ENCODE measurements around the gene MX2. TPM values are rescaled to one million over a fixed set of nuclear protein-coding genes. Genes with fewer than 3 reads are reported as not detected.

Gene MX2
- total and polyA plus RNA-seq, 12 donors: 0.44 to 31.3 (median 4.8) TPM

DNA sequence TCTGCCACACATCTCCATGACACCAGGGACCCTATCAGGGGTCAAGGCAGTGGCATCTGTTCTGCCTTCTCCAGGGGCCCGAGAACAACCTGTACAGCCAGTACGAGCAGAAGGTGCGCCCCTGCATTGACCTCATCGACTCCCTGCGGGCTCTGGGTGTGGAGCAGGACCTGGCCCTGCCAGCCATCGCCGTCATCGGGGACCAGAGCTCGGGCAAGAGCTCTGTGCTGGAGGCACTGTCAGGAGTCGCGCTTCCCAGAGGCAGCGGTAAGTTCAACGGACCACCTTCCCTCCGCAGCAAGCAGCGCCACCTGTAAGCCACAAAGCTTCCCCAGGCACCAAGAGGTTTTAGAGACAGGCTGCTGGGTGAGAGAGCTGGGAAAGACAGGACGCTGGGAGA lies 15.9 kb downstream of the MX2 start:
- intact Hi-C loops (cut with DNase I): no loop called here
- Histone ChIP-seq H3K36me3 (replicated peaks in 1 of 2) (no peaks in the 10 kb centered on the region), H3K4me1 (replicated peaks in 1 of 2) (no peaks in the 10 kb centered on the region), H3K27me3 (no peaks in the 10 kb centered on the region), H3K27ac (no peak overlapping the region), H3K9me3 (replicated peaks in 1 of 3) (no peaks in the 10 kb centered on the region), H3K4me3 (no peak overlapping the region)
- TF ChIP-seq, protein P1, sequence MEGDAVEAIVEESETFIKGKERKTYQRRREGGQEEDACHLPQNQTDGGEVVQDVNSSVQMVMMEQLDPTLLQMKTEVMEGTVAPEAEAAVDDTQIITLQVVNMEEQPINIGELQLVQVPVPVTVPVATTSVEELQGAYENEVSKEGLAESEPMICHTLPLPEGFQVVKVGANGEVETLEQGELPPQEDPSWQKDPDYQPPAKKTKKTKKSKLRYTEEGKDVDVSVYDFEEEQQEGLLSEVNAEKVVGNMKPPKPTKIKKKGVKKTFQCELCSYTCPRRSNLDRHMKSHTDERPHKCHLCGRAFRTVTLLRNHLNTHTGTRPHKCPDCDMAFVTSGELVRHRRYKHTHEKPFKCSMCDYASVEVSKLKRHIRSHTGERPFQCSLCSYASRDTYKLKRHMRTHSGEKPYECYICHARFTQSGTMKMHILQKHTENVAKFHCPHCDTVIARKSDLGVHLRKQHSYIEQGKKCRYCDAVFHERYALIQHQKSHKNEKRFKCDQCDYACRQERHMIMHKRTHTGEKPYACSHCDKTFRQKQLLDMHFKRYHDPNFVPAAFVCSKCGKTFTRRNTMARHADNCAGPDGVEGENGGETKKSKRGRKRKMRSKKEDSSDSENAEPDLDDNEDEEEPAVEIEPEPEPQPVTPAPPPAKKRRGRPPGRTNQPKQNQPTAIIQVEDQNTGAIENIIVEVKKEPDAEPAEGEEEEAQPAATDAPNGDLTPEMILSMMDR (IDR thresholded peaks at IDR 0.05): no peak
- no peak for TF ChIP-seq POLR2A (IDR thresholded peaks at IDR 0.05)
- 72 to 94% (median 84%) methylated on average over 10 to 16 of the region's 16 CpGs for WGBS, 4 donors
- DNase-seq: no peak

DNA sequence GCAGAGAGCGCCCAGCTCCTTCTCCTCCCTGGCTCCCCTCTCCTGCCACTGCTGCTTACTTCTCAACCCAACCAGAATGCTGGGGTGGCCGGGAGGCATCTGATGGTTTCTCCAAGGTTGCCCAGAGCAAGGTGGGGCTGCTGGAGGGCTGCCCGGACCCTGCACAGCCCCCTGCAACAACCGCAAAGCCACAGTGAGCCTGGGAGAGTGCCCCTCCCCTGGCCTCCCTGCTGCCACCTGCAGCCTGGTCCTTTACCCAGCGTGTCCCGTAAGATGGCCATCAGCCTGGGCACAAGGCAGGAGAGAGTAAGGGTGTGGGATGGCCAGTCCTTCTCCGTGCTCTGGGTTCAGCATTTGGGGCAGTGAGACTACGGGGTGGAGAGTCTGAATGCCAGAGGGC lies 17.0 kb downstream of the MX2 start:
- TF ChIP-seq, protein P1 (IDR thresholded peaks at IDR 0.05): no peak
- no peak for TF ChIP-seq POLR2A (IDR thresholded peaks at IDR 0.05)
- intact Hi-C loops (cut with DNase I): no loop called here
- 57 to 85% (median 77%) methylated on average over 3 to 8 of the region's 8 CpGs for WGBS, 4 donors
- Histone ChIP-seq H3K27ac (no peak overlapping the region), H3K27me3 (no peaks in the 10 kb centered on the region), H3K36me3 (replicated peaks in 1 of 2) (no peaks in the 10 kb centered on the region), H3K4me3 (no peak overlapping the region), H3K9me3 (replicated peaks in 1 of 3) (no peaks in the 10 kb centered on the region), H3K4me1 (replicated peaks in 1 of 2) (no peaks in the 10 kb centered on the region)
- no peak for DNase-seq

DNA sequence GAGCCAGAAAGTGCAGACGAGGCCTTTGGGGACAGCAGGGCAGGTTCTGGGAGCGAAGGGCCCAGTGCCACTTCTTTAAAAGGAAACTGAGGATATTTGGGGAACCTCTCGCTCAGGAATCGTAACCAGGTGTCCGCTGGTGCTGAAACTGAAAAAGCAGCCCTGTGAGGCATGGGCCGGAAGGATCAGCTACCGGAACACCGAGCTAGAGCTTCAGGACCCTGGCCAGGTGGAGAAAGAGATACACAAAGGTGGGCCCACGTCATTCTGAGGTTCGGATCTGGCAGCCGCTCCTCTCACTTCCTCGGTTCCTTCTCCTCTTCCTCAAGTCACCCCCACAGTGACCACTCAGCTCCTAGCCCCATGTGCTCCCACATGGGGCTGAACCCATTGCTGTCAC lies 18.1 kb downstream of the MX2 start:
- no peaks in the 10 kb centered on the region for H3K4me1 ChIP-seq (replicated peaks in 1 of 2)
- H3K27ac ChIP-seq: no peak overlapping the region
- no peaks in the 10 kb centered on the region for H3K27me3 ChIP-seq
- 84 to 90% (median 86%) methylated on average over 12 of the region's 12 CpGs for WGBS, 4 donors
- no peak overlapping the region for H3K4me3 ChIP-seq
- no peak for DNase-seq
- no peaks in the 10 kb centered on the region for H3K36me3 ChIP-seq (replicated peaks in 1 of 2)
- H3K9me3 ChIP-seq (replicated peaks in 1 of 3): no peaks in the 10 kb centered on the region
- intact Hi-C loops (cut with DNase I): no loop called here
- TF ChIP-seq, protein P1 (IDR thresholded peaks at IDR 0.05): no peak
- no peak for TF ChIP-seq POLR2A (IDR thresholded peaks at IDR 0.05)

DNA sequence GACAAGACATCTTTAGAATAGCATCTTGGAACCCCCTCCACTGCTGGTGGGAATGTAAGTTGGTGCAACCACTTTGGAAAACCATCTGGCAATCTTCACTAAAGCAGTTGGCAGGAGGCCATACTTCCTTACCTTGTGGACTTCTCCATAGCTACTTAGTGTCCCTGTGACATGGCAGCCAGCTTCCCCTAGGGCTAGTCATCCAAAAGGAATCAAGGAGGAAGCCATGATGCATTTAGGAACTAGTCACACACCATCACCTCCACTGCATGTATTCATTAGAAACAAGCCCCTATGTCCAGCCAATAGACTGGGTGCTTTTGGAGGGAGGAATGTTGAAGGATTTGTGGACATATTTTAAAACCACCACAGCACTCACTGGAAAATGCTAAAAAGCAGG lies 19.9 kb downstream of the MX2 start:
- DNase-seq: no peak
- no peaks in the 10 kb centered on the region for H3K4me1 ChIP-seq (replicated peaks in 1 of 2)
- H3K27me3 ChIP-seq: no peaks in the 10 kb centered on the region
- no peaks in the 10 kb centered on the region for H3K36me3 ChIP-seq (replicated peaks in 1 of 2)
- no peaks in the 10 kb centered on the region for H3K9me3 ChIP-seq (replicated peaks in 1 of 3)
- no peak overlapping the region for H3K4me3 ChIP-seq
- intact Hi-C loops (cut with DNase I): no loop called here
- no peak overlapping the region for H3K27ac ChIP-seq
- TF ChIP-seq, protein P1 (IDR thresholded peaks at IDR 0.05): no peak
- TF ChIP-seq POLR2A (IDR thresholded peaks at IDR 0.05): no peak

All from adrenal gland (tissue), 12 donors.